Measurements from ENCODE around the gene INTS6. TPM values are rescaled to one million over a fixed set of nuclear protein-coding genes. Genes with fewer than 3 reads are reported as not detected.

INTS6 gene
- total RNA-seq, 2 donors from 2014 or later: 40.0 to 53.1 TPM

GRCh38 chr13:51348069-51348967, 104.5 kb downstream of the INTS6 start:
- H3K36me3 ChIP-seq (replicated peaks in 1 of 2; ENCODE audit: insufficient read depth in 1 of 2, low read depth in 2 of 2): no peaks in the 10 kb centered on the region
- no peak overlapping the region for H3K4me3 ChIP-seq
- intact Hi-C loops (cut with DNase I): no loop called here
- WGBS, 2 donors: 70 to 71% methylated on average over 9 to 10 of the region's 10 CpGs
- peaks cover 4% of the 10 kb centered on the region for H3K4me1 ChIP-seq
- ATAC-seq: no peak
- no peak overlapping the region for H3K27ac ChIP-seq
- TF ChIP-seq POLR2A (IDR thresholded peaks at IDR 0.05): no peak
- TF ChIP-seq CTCF (IDR thresholded peaks at IDR 0.05): no peak
- DNase-seq: no peak
- no peaks in the 10 kb centered on the region for H3K9me3 ChIP-seq
- H3K27me3 ChIP-seq: no peaks in the 10 kb centered on the region

- H3K4me1 ChIP-seq: peaks cover 4% of the 10 kb centered on the region
- no peaks in the 10 kb centered on the region for H3K9me3 ChIP-seq
- H3K27me3 ChIP-seq: no peaks in the 10 kb centered on the region
- H3K27ac ChIP-seq: no peak overlapping the region
- TF ChIP-seq POLR2A (IDR thresholded peaks at IDR 0.05) (no peak), CTCF (IDR thresholded peaks at IDR 0.05) (no peak)
- ATAC-seq (no peak), DNase-seq (no peak)
- H3K36me3 ChIP-seq (replicated peaks in 1 of 2; ENCODE audit: insufficient read depth in 1 of 2, low read depth in 2 of 2): no peaks in the 10 kb centered on the region
- no peak overlapping the region for H3K4me3 ChIP-seq
- intact Hi-C loops (cut with DNase I): no loop called here
- 90 to 91% methylated on average over 8 to 9 of the region's 9 CpGs for WGBS, 2 donors
Measured at GRCh38 chr13:51347099-51347498, 105.7 kb downstream of the INTS6 start.

- 89 to 94% methylated on average over 2 of the region's 2 CpGs for WGBS, 2 donors
- H3K36me3 ChIP-seq (replicated peaks in 1 of 2; ENCODE audit: insufficient read depth in 1 of 2, low read depth in 2 of 2): no peaks in the 10 kb centered on the region
- H3K4me3 ChIP-seq: no peak overlapping the region
- intact Hi-C loops (cut with DNase I): no loop called here
- DNase-seq (no peak), ATAC-seq (no peak)
- peaks cover 4% of the 10 kb centered on the region for H3K4me1 ChIP-seq
- no peaks in the 10 kb centered on the region for H3K27me3 ChIP-seq
- H3K27ac ChIP-seq: no peak overlapping the region
- no peak for TF ChIP-seq POLR2A (IDR thresholded peaks at IDR 0.05)
- TF ChIP-seq CTCF (IDR thresholded peaks at IDR 0.05): no peak
- H3K9me3 ChIP-seq: no peaks in the 10 kb centered on the region
Measured at GRCh38 chr13:51346397-51346796, 106.4 kb downstream of the INTS6 start.

GRCh38 chr13:51343475-51343874, 109.4 kb downstream of the INTS6 start:
- H3K4me1 ChIP-seq: no peaks in the 10 kb centered on the region

More at GRCh38 chr13:51343475-51343874, 109.4 kb downstream of the INTS6 start:
- intact Hi-C loops (cut with DNase I): no loop called here
- Histone ChIP-seq H3K4me3 (no peak overlapping the region), H3K9me3 (no peaks in the 10 kb centered on the region), H3K27me3 (no peaks in the 10 kb centered on the region), H3K36me3 (replicated peaks in 1 of 2; ENCODE audit: insufficient read depth in 1 of 2, low read depth in 2 of 2) (no peaks in the 10 kb centered on the region), H3K27ac (no peak overlapping the region)
- ATAC-seq: no peak
- 46 to 64% methylated on average over 5 of the region's 5 CpGs for WGBS, 2 donors
- no peak for DNase-seq
- no peak for TF ChIP-seq POLR2A (IDR thresholded peaks at IDR 0.05)
- no peak for TF ChIP-seq CTCF (IDR thresholded peaks at IDR 0.05)
